ENCODE data around the gene DENND1B. TPM values are rescaled to one million over a fixed set of nuclear protein-coding genes. Genes with fewer than 3 reads are reported as not detected.

Gene DENND1B
- polyA plus RNA-seq, 1 donor (not counting 4 experiments of a cell fraction or from before 2014, with no cell fraction given), result 7.6 TPM

DNA sequence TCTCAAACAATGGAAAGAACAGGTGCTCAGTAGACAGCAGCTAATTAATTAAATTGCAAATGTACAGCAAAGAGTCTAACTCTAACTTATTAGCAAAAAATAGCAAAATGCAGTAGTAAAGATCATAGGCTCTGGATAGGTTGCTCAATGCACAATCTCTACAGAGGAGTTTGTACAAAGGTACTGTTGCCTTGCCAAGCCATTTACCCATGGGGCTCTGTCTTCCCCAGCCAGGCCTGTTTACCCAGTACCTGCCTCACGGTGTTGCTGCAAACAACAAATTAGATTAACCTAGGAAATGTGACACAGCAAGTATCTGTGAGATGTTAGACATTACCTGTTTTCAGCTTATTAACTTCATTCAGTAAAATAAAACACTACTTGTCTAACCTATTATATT is 222.0 kb downstream of the DENND1B start:
- dilution Hi-C loops (cut with MboI; ENCODE audit: extremely low pct_ligation_motif_present, low sequenced_read_pairs), result no loop called here
- DNase-seq (ENCODE audit: low read depth, low spot score), result no peak
- Histone ChIP-seq H3K79me2 (ENCODE audit: control insufficient read depth, insufficient read depth, low read length) (no peaks in the 10 kb centered on the region), H3K27me3 (ENCODE audit: control insufficient read depth, extremely low read depth, insufficient read depth, low read length) (no peaks in the 10 kb centered on the region), H3K9me3 (ENCODE audit: control insufficient read depth, low read depth, low read length) (no peaks in the 10 kb centered on the region), H4K20me1 (ENCODE audit: control insufficient read depth, extremely low read depth, insufficient read depth, low read length) (no peaks in the 10 kb centered on the region), H3K4me1 (ENCODE audit: control insufficient read depth, extremely low read depth, insufficient read depth, low read length) (peaks cover 10% of the 10 kb centered on the region), H3K4me2 (ENCODE audit: control insufficient read depth, extremely low read depth, insufficient read depth, low read depth, low read length) (no peak overlapping the region), H3K36me3 (ENCODE audit: control insufficient read depth in 2 of 2, extremely low read depth in 1 of 2, insufficient read depth in 2 of 2, low read length in 2 of 2) (no peaks in the 10 kb centered on the region), H3K4me3 (ENCODE audit: control insufficient read depth in 2 of 3, extremely low read depth in 1 of 3, insufficient read depth in 2 of 3, low read depth in 1 of 3, low read length in 3 of 3) (no peak overlapping the region), H3K9ac (ENCODE audit: control insufficient read depth, extremely low read depth, insufficient read depth, low read length) (no peak overlapping the region), H2AFZ (ENCODE audit: control insufficient read depth, low read length) (no peak overlapping the region), H3K9me1 (ENCODE audit: control insufficient read depth, extremely low read depth, insufficient read depth, low read length) (no peaks in the 10 kb centered on the region), H3K27ac (ENCODE audit: control insufficient read depth, insufficient read depth, low read length) (no peak overlapping the region)
- FAIRE-seq, result no peak
- no peak for TF ChIP-seq EZH2 (IDR thresholded peaks at IDR 0.05; ENCODE audit: low read length)
- TF ChIP-seq, protein P1, sequence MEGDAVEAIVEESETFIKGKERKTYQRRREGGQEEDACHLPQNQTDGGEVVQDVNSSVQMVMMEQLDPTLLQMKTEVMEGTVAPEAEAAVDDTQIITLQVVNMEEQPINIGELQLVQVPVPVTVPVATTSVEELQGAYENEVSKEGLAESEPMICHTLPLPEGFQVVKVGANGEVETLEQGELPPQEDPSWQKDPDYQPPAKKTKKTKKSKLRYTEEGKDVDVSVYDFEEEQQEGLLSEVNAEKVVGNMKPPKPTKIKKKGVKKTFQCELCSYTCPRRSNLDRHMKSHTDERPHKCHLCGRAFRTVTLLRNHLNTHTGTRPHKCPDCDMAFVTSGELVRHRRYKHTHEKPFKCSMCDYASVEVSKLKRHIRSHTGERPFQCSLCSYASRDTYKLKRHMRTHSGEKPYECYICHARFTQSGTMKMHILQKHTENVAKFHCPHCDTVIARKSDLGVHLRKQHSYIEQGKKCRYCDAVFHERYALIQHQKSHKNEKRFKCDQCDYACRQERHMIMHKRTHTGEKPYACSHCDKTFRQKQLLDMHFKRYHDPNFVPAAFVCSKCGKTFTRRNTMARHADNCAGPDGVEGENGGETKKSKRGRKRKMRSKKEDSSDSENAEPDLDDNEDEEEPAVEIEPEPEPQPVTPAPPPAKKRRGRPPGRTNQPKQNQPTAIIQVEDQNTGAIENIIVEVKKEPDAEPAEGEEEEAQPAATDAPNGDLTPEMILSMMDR (optimal IDR thresholded peaks at IDR 0.05 in 1 of 3, IDR thresholded peaks at IDR 0.05 in 1 of 3, conservative IDR thresholded peaks at IDR 0.05 in 1 of 3; ENCODE audit: extremely low read depth in 1 of 3, insufficient read depth in 2 of 3, low read length in 3 of 3), result no peak

DNA sequence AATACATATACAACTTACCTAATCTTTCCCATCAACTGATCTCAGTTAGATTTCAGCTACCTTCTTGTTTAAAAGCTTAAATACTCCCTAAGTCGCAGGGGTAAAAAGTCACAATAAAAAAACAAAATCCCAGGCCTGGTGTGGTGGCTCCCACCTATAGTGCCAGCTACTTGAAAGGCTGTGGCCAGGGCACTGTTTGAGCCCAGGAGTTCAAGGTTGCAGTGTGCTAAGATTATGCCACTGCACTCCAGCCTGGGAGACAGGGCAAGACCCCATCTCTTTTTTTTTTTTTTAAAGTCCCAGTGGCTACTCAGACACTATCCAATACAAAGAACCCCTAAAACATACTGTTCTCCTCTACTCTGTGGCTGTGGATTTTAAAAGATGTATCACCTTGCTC is 228.3 kb downstream of the DENND1B start:
- Histone ChIP-seq H3K9me3 (ENCODE audit: control insufficient read depth, low read depth, low read length) (no peaks in the 10 kb centered on the region), H4K20me1 (ENCODE audit: control insufficient read depth, extremely low read depth, insufficient read depth, low read length) (no peaks in the 10 kb centered on the region), H3K79me2 (ENCODE audit: control insufficient read depth, insufficient read depth, low read length) (no peaks in the 10 kb centered on the region), H3K36me3 (ENCODE audit: control insufficient read depth in 2 of 2, extremely low read depth in 1 of 2, insufficient read depth in 2 of 2, low read length in 2 of 2) (no peaks in the 10 kb centered on the region), H2AFZ (ENCODE audit: control insufficient read depth, low read length) (no peak overlapping the region), H3K9me1 (ENCODE audit: control insufficient read depth, extremely low read depth, insufficient read depth, low read length) (no peaks in the 10 kb centered on the region), H3K4me2 (ENCODE audit: control insufficient read depth, extremely low read depth, insufficient read depth, low read depth, low read length) (no peak overlapping the region), H3K4me3 (ENCODE audit: control insufficient read depth in 2 of 3, extremely low read depth in 1 of 3, insufficient read depth in 2 of 3, low read depth in 1 of 3, low read length in 3 of 3) (no peak overlapping the region), H3K27me3 (ENCODE audit: control insufficient read depth, extremely low read depth, insufficient read depth, low read length) (no peaks in the 10 kb centered on the region), H3K27ac (ENCODE audit: control insufficient read depth, insufficient read depth, low read length) (no peak overlapping the region), H3K4me1 (ENCODE audit: control insufficient read depth, extremely low read depth, insufficient read depth, low read length) (no peaks in the 10 kb centered on the region), H3K9ac (ENCODE audit: control insufficient read depth, extremely low read depth, insufficient read depth, low read length) (no peak overlapping the region)
- no peak for DNase-seq (ENCODE audit: low read depth, low spot score)
- no peak for FAIRE-seq
- dilution Hi-C loops (cut with MboI; ENCODE audit: extremely low pct_ligation_motif_present, low sequenced_read_pairs), result no loop called here
- TF ChIP-seq, protein P1 (optimal IDR thresholded peaks at IDR 0.05 in 1 of 3, IDR thresholded peaks at IDR 0.05 in 1 of 3, conservative IDR thresholded peaks at IDR 0.05 in 1 of 3; ENCODE audit: extremely low read depth in 1 of 3, insufficient read depth in 2 of 3, low read length in 3 of 3), result no peak
- no peak for TF ChIP-seq EZH2 (IDR thresholded peaks at IDR 0.05; ENCODE audit: low read length)
